Measurements from ENCODE around the gene PLCE1. TPM values are rescaled to one million over a fixed set of nuclear protein-coding genes. Genes with fewer than 3 reads are reported as not detected.
A peak's percentile ranks its signal among the peaks of the same experiment; 100 is the strongest.

The PLCE1 gene
- total RNA-seq, 2 donors from 2014 or later, result 22.5 to 28.1 TPM

- TF ChIP-seq, protein P1, sequence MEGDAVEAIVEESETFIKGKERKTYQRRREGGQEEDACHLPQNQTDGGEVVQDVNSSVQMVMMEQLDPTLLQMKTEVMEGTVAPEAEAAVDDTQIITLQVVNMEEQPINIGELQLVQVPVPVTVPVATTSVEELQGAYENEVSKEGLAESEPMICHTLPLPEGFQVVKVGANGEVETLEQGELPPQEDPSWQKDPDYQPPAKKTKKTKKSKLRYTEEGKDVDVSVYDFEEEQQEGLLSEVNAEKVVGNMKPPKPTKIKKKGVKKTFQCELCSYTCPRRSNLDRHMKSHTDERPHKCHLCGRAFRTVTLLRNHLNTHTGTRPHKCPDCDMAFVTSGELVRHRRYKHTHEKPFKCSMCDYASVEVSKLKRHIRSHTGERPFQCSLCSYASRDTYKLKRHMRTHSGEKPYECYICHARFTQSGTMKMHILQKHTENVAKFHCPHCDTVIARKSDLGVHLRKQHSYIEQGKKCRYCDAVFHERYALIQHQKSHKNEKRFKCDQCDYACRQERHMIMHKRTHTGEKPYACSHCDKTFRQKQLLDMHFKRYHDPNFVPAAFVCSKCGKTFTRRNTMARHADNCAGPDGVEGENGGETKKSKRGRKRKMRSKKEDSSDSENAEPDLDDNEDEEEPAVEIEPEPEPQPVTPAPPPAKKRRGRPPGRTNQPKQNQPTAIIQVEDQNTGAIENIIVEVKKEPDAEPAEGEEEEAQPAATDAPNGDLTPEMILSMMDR (IDR thresholded peaks at IDR 0.05), result no peak
- H3K9me3 ChIP-seq, result no peaks in the 10 kb centered on the region
- peak overlapping the region; percentile 40 to 74 for H3K27ac ChIP-seq
- DNase-seq (ENCODE audit: low spot score), result no peak
- H3K4me1 ChIP-seq, result peaks cover 0 to 20% of the 10 kb centered on the region in 2 donors
- H3K27me3 ChIP-seq, result no peaks in the 10 kb centered on the region
- no peak overlapping the region for H3K4me3 ChIP-seq
- no peaks in the 10 kb centered on the region for H3K36me3 ChIP-seq
Measured at GRCh38 chr10:94006591-94007550, 13.1 kb downstream of the PLCE1 start.

GRCh38 chr10:94008526-94008925, 14.8 kb downstream of the PLCE1 start:
- H3K36me3 ChIP-seq, result no peaks in the 10 kb centered on the region
- peaks cover 0 to 31% of the 10 kb centered on the region in 2 donors for H3K4me1 ChIP-seq
- H3K9me3 ChIP-seq, result no peaks in the 10 kb centered on the region
- H3K27ac ChIP-seq, result peak overlapping the region in 1 of 2 donors; percentile 74
- H3K27me3 ChIP-seq, result no peaks in the 10 kb centered on the region
- DNase-seq (ENCODE audit: low spot score), result no peak
- no peak overlapping the region for H3K4me3 ChIP-seq
- TF ChIP-seq, protein P1 (IDR thresholded peaks at IDR 0.05), result no peak

GRCh38 chr10:94010116-94010515, 16.4 kb downstream of the PLCE1 start:
- Histone ChIP-seq H3K27me3 (no peaks in the 10 kb centered on the region), H3K36me3 (no peaks in the 10 kb centered on the region), H3K27ac (no peak overlapping the region), H3K4me1 (peaks cover 0 to 31% of the 10 kb centered on the region in 2 donors), H3K4me3 (no peak overlapping the region), H3K9me3 (no peaks in the 10 kb centered on the region)
- TF ChIP-seq, protein P1 (IDR thresholded peaks at IDR 0.05), result no peak
- DNase-seq (ENCODE audit: low spot score), result no peak

DNA sequence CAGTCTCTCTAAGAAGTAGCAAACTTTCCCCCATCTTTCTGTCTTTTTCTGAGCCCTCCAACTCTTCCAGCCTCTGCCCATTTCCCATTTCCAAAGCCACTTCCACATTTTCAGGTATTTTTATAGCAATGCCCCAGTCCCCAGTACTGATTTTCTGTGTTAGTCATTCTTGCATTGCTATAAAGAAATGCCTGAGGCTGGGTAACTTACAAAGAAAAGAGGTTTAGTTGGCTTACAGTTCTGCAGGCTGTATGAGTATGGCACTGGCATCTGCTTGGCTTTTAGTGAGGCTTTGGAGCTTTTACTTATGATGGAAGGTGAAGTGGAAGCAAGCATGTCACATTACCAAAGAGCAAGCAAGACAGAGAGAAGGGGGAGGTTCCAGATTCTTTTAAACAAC, 17.2 kb downstream of the PLCE1 start:
- DNase-seq (ENCODE audit: low spot score), result no peak
- TF ChIP-seq, protein P1 (IDR thresholded peaks at IDR 0.05), result no peak
- Histone ChIP-seq H3K27me3 (no peaks in the 10 kb centered on the region), H3K9me3 (no peaks in the 10 kb centered on the region), H3K36me3 (no peaks in the 10 kb centered on the region), H3K4me3 (no peak overlapping the region), H3K4me1 (peaks cover 0 to 31% of the 10 kb centered on the region in 2 donors), H3K27ac (peak overlapping the region in 1 of 2 donors; percentile 1)

GRCh38 chr10:94011296-94011695, 17.6 kb downstream of the PLCE1 start:
- DNase-seq (ENCODE audit: low spot score), result no peak
- TF ChIP-seq, protein P1 (IDR thresholded peaks at IDR 0.05), result no peak
- H3K4me3 ChIP-seq, result no peak overlapping the region
- peaks cover 0 to 30% of the 10 kb centered on the region in 2 donors for H3K4me1 ChIP-seq
- H3K27ac ChIP-seq, result peak overlapping the region in 1 of 2 donors; percentile 1
- H3K36me3 ChIP-seq, result no peaks in the 10 kb centered on the region
- H3K9me3 ChIP-seq, result no peaks in the 10 kb centered on the region
- H3K27me3 ChIP-seq, result no peaks in the 10 kb centered on the region

Data from right atrium auricular region (tissue), 2 donors.